ENCODE results near the gene BBLN. TPM values are rescaled to one million over a fixed set of nuclear protein-coding genes. Genes with fewer than 3 reads are reported as not detected.

BBLN gene, protein sequence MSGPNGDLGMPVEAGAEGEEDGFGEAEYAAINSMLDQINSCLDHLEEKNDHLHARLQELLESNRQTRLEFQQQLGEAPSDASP
- 43.8 TPM for total RNA-seq

DNA sequence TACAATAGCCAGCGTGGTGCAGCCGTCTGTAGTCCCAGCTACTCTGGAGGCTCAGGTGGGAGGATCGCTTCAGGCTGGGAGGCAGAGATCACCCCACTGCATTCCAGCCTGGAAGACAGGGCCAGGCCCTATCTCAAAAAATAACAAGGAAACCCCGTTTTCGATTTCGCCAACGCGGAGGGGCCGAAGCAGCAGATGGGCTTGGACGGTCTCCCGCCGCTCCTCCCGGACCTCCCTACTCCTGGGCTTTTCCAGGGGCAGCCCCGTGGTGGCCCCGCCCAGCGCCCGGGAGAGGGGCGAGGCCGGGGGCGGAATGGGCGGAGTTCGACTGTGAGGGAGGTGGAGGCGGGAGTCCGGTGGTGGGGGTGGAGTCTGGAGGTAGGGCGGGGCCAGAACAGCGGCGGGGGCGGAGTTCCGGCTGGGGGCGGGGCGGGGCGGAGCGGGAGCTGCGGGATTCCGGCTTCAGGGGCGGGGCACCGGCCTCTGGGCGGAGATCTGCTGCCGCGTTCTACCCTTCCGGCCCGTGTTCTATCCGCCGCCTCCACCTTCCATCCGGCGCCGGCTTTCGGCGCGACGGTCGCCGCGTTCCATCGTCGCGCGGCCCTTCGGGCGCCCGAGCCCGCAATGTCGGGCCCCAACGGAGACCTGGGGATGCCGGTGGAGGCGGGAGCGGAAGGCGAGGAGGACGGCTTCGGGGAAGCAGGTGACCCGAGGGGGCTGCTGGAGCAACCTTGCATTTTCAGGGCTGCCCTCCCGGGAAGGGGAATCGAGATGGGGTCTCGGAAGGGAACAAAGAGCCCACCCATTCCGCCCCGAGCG lies at the start of gene BBLN:
TSS of gene BBLN (plus strand) at position 482 of the 819 bp plus-strand sequence. CDS start at position 625, 143 bp downstream.

DNA sequence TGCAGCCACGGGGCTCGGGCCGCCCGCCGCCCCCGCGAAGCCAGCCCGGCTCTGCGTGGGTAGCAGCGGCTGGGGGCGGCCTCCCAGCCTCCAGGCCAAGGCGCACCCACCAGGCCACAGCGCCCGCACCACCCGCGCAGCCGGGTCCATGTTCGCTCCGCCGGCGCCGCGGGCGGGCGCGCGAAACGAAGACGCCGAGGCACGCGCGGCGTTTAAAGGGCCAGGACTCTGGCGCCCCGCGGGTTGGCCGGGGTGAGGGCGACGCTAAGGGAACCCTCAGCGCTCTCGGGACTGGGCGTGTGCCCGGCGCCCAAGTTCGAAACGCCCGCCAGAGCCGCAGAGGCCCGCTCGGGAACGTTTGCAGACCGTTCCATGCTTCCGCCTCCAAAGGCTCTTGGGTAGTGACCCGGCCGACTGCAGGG lies 32.5 kb upstream of the BBLN start, which contains the start of gene PTGES2:
TSS of gene PTGES2 (minus strand) at position 162 of the 422 bp plus-strand sequence. CDS start at position 150, 12 bp downstream.

DNA sequence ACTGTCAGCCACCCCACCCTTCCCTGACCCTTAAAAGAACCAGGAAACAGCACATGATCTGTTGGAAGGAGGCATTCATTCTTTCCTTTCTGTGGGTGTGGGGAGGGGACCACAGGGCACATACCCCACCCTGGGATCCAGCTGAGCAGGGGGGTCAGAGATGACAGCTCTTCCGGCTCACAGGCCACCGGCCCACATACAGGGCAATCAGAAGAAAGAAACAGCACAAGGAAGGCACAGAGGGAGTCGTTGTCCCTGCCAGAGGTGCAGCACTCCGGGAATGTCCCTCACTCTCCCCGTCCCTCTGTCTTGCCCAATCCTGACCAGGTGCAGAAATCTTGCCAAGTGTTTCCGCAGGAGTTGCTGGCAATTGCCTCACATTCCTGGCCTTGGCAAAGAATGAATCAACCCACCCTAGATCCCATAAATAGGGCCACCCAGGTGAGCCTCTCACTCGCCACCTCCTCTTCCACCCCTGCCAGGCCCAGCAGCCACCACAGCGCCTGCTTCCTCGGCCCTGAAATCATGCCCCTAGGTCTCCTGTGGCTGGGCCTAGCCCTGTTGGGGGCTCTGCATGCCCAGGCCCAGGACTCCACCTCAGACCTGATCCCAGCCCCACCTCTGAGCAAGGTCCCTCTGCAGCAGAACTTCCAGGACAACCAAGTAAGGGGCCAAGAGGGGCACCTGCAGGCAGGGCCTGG lies 10.9 kb upstream of the BBLN start, which contains the start of gene LCN2:
TSS of gene LCN2 (plus strand) at position 453 of the 701 bp plus-strand sequence. CDS start at position 526, 73 bp downstream.

GRCh38 chr9:128191406-128192046 lies 31.5 kb downstream of the BBLN start, which contains the start of gene CIZ1:
TSS of gene CIZ1 (minus strand) at chr9:128191572. CDS start at chr9:128190857, 715 bp downstream.

DNA sequence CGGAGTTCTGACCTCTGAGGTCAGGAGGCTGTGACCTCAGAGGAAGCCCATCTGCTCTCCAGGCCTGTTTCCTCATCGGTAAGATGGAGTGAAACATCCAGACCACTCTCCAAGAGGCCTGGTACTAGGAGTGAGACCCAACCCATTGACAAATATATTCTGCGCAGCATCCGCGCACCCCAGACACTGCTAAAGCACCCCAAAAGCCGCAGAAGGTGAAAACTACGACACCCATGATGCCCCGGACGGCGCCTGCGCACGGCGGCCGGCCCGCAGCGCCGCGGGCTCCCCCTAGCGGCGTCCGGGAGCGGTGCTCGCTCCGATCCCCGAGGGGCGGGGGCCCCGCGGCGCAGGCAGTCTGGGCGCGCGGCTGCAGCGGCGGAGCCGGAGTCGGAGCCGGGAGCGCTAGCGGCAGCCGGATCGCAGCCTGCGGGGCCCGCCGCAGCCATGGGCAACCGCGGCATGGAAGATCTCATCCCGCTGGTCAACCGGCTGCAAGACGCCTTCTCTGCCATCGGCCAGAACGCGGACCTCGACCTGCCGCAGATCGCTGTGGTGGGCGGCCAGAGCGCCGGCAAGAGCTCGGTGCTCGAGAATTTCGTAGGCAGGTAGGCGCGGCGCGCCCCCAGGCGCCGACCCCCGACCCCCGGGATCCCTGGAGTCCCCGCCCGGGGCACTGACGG lies 43.1 kb downstream of the BBLN start, which contains the start of gene DNM1:
TSS of gene DNM1 (plus strand) at position 356 of the 683 bp plus-strand sequence. CDS start at position 448, 92 bp downstream.

Other genes with a start within 250 kb of the BBLN start
- 10.0 TPM for gene ST6GALNAC4, start 243.2 kb upstream of the BBLN start, total RNA-seq
- 3.4 TPM for gene PIP5KL1, start 229.5 kb upstream of the BBLN start, total RNA-seq
- 13.5 TPM for gene DPM2, start 222.4 kb upstream of the BBLN start, total RNA-seq
- gene EEIG1, start 179.3 kb upstream of the BBLN start, total RNA-seq: 7.2 TPM
- gene NAIF1, start 92.9 kb upstream of the BBLN start, total RNA-seq: 6.9 TPM
- gene SLC25A25, start 92.0 kb upstream of the BBLN start, total RNA-seq: 29.4 TPM
- gene PTGES2, start 32.5 kb upstream of the BBLN start, total RNA-seq: 49.1 TPM
- gene LCN2, start 10.8 kb upstream of the BBLN start, total RNA-seq: not detected
- 56.3 TPM for gene CIZ1, start 31.3 kb downstream of the BBLN start, total RNA-seq
- gene DNM1, start 43.1 kb downstream of the BBLN start, total RNA-seq: 145 TPM
- 61.3 TPM for gene GOLGA2, start 115.7 kb downstream of the BBLN start, total RNA-seq
- gene SWI5, start 116.0 kb downstream of the BBLN start, total RNA-seq: 6.6 TPM
- gene TRUB2, start 162.2 kb downstream of the BBLN start, total RNA-seq: 18.8 TPM
- 43.5 TPM for gene COQ4, start 162.6 kb downstream of the BBLN start, total RNA-seq
- gene SLC27A4, start 180.3 kb downstream of the BBLN start, total RNA-seq: 24.7 TPM
- 16.0 TPM for gene URM1, start 211.1 kb downstream of the BBLN start, total RNA-seq

Data from parietal lobe (tissue), 1 donor.